Mesendoderm (in vitro differentiated cells): ENCODE data around the gene OR6X1. TPM values are rescaled to one million over a fixed set of nuclear protein-coding genes. Genes with fewer than 3 reads are reported as not detected.
A peak's percentile ranks its signal among the peaks of the same experiment; 100 is the strongest.

Experiments
- DNase-seq: peaks from one replicate; pipeline ENCODE4 v3.0.0; 2013
- H2AK5ac ChIP-seq: 2 replicates; pipeline ENCODE4 v1.6.1; 2013; ENCODE audit warnings: low read length, inconsistent platforms
- H2BK120ac ChIP-seq: 2 replicates; pipeline ENCODE4 v1.6.1; 2013; ENCODE audit warnings: low read depth, mild to moderate bottlenecking, low read length, moderate library complexity, mixed read lengths
- H2BK15ac ChIP-seq: replicated peaks from 2 replicates; pipeline ENCODE4 v1.6.1; 2013; ENCODE audit warnings: low read depth, mild to moderate bottlenecking, moderate library complexity
- H2BK5ac ChIP-seq: 2 replicates; pipeline ENCODE4 v1.6.1; 2013; ENCODE audit warnings: low read length, inconsistent platforms
- H3K18ac ChIP-seq: 2 replicates; pipeline ENCODE4 v1.6.1; 2013; ENCODE audit warnings: mild to moderate bottlenecking, low read length, mixed read lengths
- H3K23ac ChIP-seq: one replicate; pipeline ENCODE4 v1.6.1; 2013; ENCODE audit warnings: low read length
- H3K27ac ChIP-seq: 2 replicates; pipeline ENCODE4 v1.5.1; 2013; ENCODE audit warnings: low read depth, mild to moderate bottlenecking, inconsistent platforms, low read length, moderate library complexity
- H3K27me3 ChIP-seq: 2 replicates; pipeline ENCODE4 v1.6.1; 2013; ENCODE audit warnings: low read length, control low read depth, mild to moderate bottlenecking, inconsistent platforms; ENCODE audit not compliant: insufficient read depth, poor library complexity
- H3K36me3 ChIP-seq: 2 replicates; pipeline ENCODE4 v1.6.1; 2013; ENCODE audit warnings: low read length, inconsistent platforms; ENCODE audit not compliant: control insufficient read depth, insufficient read depth
- H3K4ac ChIP-seq: one replicate; pipeline ENCODE4 v1.6.1; 2013; ENCODE audit warnings: low read depth, mild to moderate bottlenecking, low read length, moderate library complexity
- H3K4me1 ChIP-seq: 2 replicates; pipeline ENCODE4 v1.6.1; 2013; ENCODE audit warnings: low read depth, low read length, inconsistent platforms; ENCODE audit not compliant: control insufficient read depth
- H3K4me2 ChIP-seq: 2 replicates; pipeline ENCODE4 v1.6.1; 2013; ENCODE audit warnings: low read length
- H3K4me3 ChIP-seq: 2 replicates; pipeline ENCODE4 v1.5.1; 2013; ENCODE audit warnings: mild to moderate bottlenecking, low read length
- H3K56ac ChIP-seq: one replicate; pipeline ENCODE4 v1.6.1; 2013; ENCODE audit warnings: low read length
- H3K79me1 ChIP-seq: 2 replicates; pipeline ENCODE4 v1.6.1; 2013; ENCODE audit warnings: low read length, inconsistent platforms
- H3K79me2 ChIP-seq: 2 replicates; pipeline ENCODE4 v1.6.1; 2013; ENCODE audit warnings: mild to moderate bottlenecking, low read length; ENCODE audit not compliant: control insufficient read depth, insufficient read depth
- H3K9ac ChIP-seq: 2 replicates; pipeline ENCODE4 v1.6.1; 2013; ENCODE audit warnings: low read length, inconsistent platforms
- H4K5ac ChIP-seq: one replicate; pipeline ENCODE4 v1.6.1; 2013; ENCODE audit warnings: low read length
- H4K8ac ChIP-seq: one replicate; pipeline ENCODE4 v1.6.1; 2013; ENCODE audit warnings: low read depth, mild to moderate bottlenecking, control low read depth, low read length, moderate library complexity
- WGBS: extraction: QIAGEN DNeasy Blood & Tissue Kit; methylation state at CpG from one replicate; pipeline ENCODE4 v1.1.7; 2013; ENCODE audit warnings: low lambda C conversion rate, missing lambda C conversion rate; ENCODE audit not compliant: insufficient coverage; ENCODE audit errors: extremely low coverage; 5-methylcytosine and 5-hydroxymethylcytosine counted together
- polyA plus RNA-seq, 2 experiments: library from polyadenylated mRNA; stranded (reverse); fragments of 200-250 nt; gene quantifications; one replicate each; pipeline ENCODE4 v1.2.3, GENCODE V29; 2013

OR6X1 gene
- not detected for polyA plus RNA-seq (2013, experiment 1 of 2)
- not detected for polyA plus RNA-seq (2013, experiment 2 of 2)

GRCh38 chr11:123754101-123754568 lies at the start of gene OR6X1:
OR6X1 (minus strand) TSS chr11:123754518; CDS start chr11:123754518, 0 bp downstream.
- H3K79me2 ChIP-seq, result no peaks in the 10 kb centered on the region
- H3K4me2 ChIP-seq, result no peak within 1 kb of the TSS
- no peak within 1 kb of the TSS for H2BK5ac ChIP-seq
- no peaks in the 10 kb centered on the region for H3K79me1 ChIP-seq
- H3K4ac ChIP-seq, result no peak within 1 kb of the TSS
- H3K23ac ChIP-seq, result no peak within 1 kb of the TSS
- H3K4me3 ChIP-seq, result no peak within 1 kb of the TSS
- no peak within 1 kb of the TSS for H4K8ac ChIP-seq
- H3K56ac ChIP-seq, result no peak within 1 kb of the TSS
- H3K27ac ChIP-seq, result no peak within 1 kb of the TSS
- no peak within 1 kb of the TSS for H2BK15ac ChIP-seq
- no CpG with 5 or more reads among the region's 3 CpGs for WGBS
- H4K5ac ChIP-seq, result no peak within 1 kb of the TSS
- no peak within 1 kb of the TSS for H3K18ac ChIP-seq
- no peaks in the 10 kb centered on the region for H3K4me1 ChIP-seq
- no peak within 1 kb of the TSS for H2AK5ac ChIP-seq
- no peaks in the 10 kb centered on the region for H3K27me3 ChIP-seq
- H3K36me3 ChIP-seq, result no peaks in the 10 kb centered on the region
- H3K9ac ChIP-seq, result no peak within 1 kb of the TSS
- H2BK120ac ChIP-seq, result no peak within 1 kb of the TSS
- DNase-seq, result no peak

GRCh38 chr11:123801765-123802164 lies 47.4 kb upstream of the OR6X1 start:
- no CpG with 5 or more reads among the region's 1 CpG for WGBS
- Histone ChIP-seq H3K4me3 (no peak overlapping the region), H3K27me3 (no peaks in the 10 kb centered on the region), H3K18ac (no peak overlapping the region), H3K27ac (no peak overlapping the region), H3K56ac (no peak overlapping the region), H3K4me2 (no peak overlapping the region), H3K79me1 (no peaks in the 10 kb centered on the region), H3K36me3 (no peaks in the 10 kb centered on the region), H3K79me2 (no peaks in the 10 kb centered on the region), H2BK5ac (no peak overlapping the region), H3K9ac (no peak overlapping the region), H2BK15ac (no peak overlapping the region), H2BK120ac (no peak overlapping the region), H3K4me1 (peaks cover 7% of the 10 kb centered on the region), H2AK5ac (no peak overlapping the region), H3K23ac (no peak overlapping the region), H4K8ac (no peak overlapping the region), H4K5ac (no peak overlapping the region), H3K4ac (peak overlapping the region; percentile 16)
- DNase-seq, result no peak

GRCh38 chr11:123800036-123800435 lies 45.7 kb upstream of the OR6X1 start:
- no peak overlapping the region for H4K5ac ChIP-seq
- no peak overlapping the region for H3K23ac ChIP-seq
- no peak overlapping the region for H2BK15ac ChIP-seq
- no peak for DNase-seq
- no peak overlapping the region for H3K9ac ChIP-seq
- peaks cover 7% of the 10 kb centered on the region for H3K4me1 ChIP-seq
- H3K36me3 ChIP-seq, result no peaks in the 10 kb centered on the region
- no peak overlapping the region for H3K18ac ChIP-seq
- no peak overlapping the region for H3K4ac ChIP-seq
- WGBS, result no CpG with 5 or more reads among the region's 3 CpGs
- no peak overlapping the region for H2BK5ac ChIP-seq
- no peak overlapping the region for H2AK5ac ChIP-seq
- no peaks in the 10 kb centered on the region for H3K79me1 ChIP-seq
- H3K27ac ChIP-seq, result no peak overlapping the region
- H3K4me2 ChIP-seq, result no peak overlapping the region
- no peak overlapping the region for H3K4me3 ChIP-seq
- H3K27me3 ChIP-seq, result no peaks in the 10 kb centered on the region
- H4K8ac ChIP-seq, result no peak overlapping the region
- H3K79me2 ChIP-seq, result no peaks in the 10 kb centered on the region
- no peak overlapping the region for H2BK120ac ChIP-seq
- no peak overlapping the region for H3K56ac ChIP-seq

GRCh38 chr11:123799438-123799837 lies 45.1 kb upstream of the OR6X1 start:
- peak overlapping the region; percentile 86 for H3K4ac ChIP-seq
- H3K79me2 ChIP-seq, result no peaks in the 10 kb centered on the region
- no peak overlapping the region for H3K56ac ChIP-seq
- no peaks in the 10 kb centered on the region for H3K79me1 ChIP-seq
- H2AK5ac ChIP-seq, result no peak overlapping the region
- no peak overlapping the region for H3K27ac ChIP-seq
- no peak for DNase-seq
- WGBS, result no CpG with 5 or more reads among the region's 4 CpGs
- no peak overlapping the region for H3K9ac ChIP-seq
- H2BK120ac ChIP-seq, result no peak overlapping the region
- no peak overlapping the region for H3K18ac ChIP-seq
- H2BK5ac ChIP-seq, result no peak overlapping the region
- H4K5ac ChIP-seq, result no peak overlapping the region
- peaks cover 7% of the 10 kb centered on the region for H3K4me1 ChIP-seq
- H3K4me2 ChIP-seq, result no peak overlapping the region
- H3K36me3 ChIP-seq, result no peaks in the 10 kb centered on the region
- H4K8ac ChIP-seq, result no peak overlapping the region
- H3K23ac ChIP-seq, result no peak overlapping the region
- H3K27me3 ChIP-seq, result no peaks in the 10 kb centered on the region
- H2BK15ac ChIP-seq, result no peak overlapping the region
- H3K4me3 ChIP-seq, result no peak overlapping the region

- peak overlapping the region; percentile 51 for H3K56ac ChIP-seq
- no peak overlapping the region for H3K4me3 ChIP-seq
- no peak overlapping the region for H4K8ac ChIP-seq
- no peak overlapping the region for H4K5ac ChIP-seq
- H3K23ac ChIP-seq, result no peak overlapping the region
- WGBS, result no CpG with 5 or more reads among the region's 5 CpGs
- peak overlapping the region; percentile 75 for H3K18ac ChIP-seq
- no peak overlapping the region for H3K9ac ChIP-seq
- no peak overlapping the region for H3K4me2 ChIP-seq
- no peak overlapping the region for H2AK5ac ChIP-seq
- H3K79me2 ChIP-seq, result no peaks in the 10 kb centered on the region
- H2BK5ac ChIP-seq, result no peak overlapping the region
- no peaks in the 10 kb centered on the region for H3K79me1 ChIP-seq
- H3K4ac ChIP-seq, result peak overlapping the region; percentile 36
- H3K27ac ChIP-seq, result no peak overlapping the region
- no peaks in the 10 kb centered on the region for H3K27me3 ChIP-seq
- DNase-seq, result no peak
- H2BK120ac ChIP-seq, result no peak overlapping the region
- no peaks in the 10 kb centered on the region for H3K36me3 ChIP-seq
- H2BK15ac ChIP-seq, result no peak overlapping the region
- H3K4me1 ChIP-seq, result peaks cover 7% of the 10 kb centered on the region
Measured at GRCh38 chr11:123798513-123799252, 44.4 kb upstream of the OR6X1 start.
